Ovary (tissue), 9 donors: ENCODE results near the gene DISC1. TPM values are rescaled to one million over a fixed set of nuclear protein-coding genes. Genes with fewer than 3 reads are reported as not detected.

Experiments used
- DNase-seq, 5 donors: peaks; one replicate each; pipeline ENCODE4 v3.0.0-alpha.2; 2019 to 2020
- H3K27ac ChIP-seq, 2 donors: fragments of 200-600 bp; one replicate each; pipeline versions ENCODE4 v1.5.1 to v1.8.0; 2019 to 2022
- H3K27me3 ChIP-seq: fragments of 200-600 bp; one replicate; pipeline ENCODE4 v1.8.0; 2022
- H3K36me3 ChIP-seq: fragments of 200-600 bp; sonication (generic); one replicate; pipeline ENCODE4 v1.5.1; 2019
- H3K4me1 ChIP-seq: one replicate; pipeline ENCODE4 v1.8.1; 2013; ENCODE audit warnings: mild to moderate bottlenecking, moderate library complexity; ENCODE audit not compliant: insufficient read depth
- H3K4me3 ChIP-seq: fragments of 200-600 bp; sonication (generic); one replicate; pipeline ENCODE4 v1.5.1; 2017
- H3K9me3 ChIP-seq, 2 donors: fragments of 200-600 bp in 1 of 2; sonication (generic) in 1 of 2; one replicate each; pipeline versions ENCODE4 v1.5.1 to v1.8.1; 2013 to 2019; ENCODE audit warnings: mild to moderate bottlenecking in 1 of 2, moderate library complexity in 1 of 2
- CTCF ChIP-seq, 3 donors: fragments of 450-650 bp in 2 of 3; fragments of 200-600 bp in 1 of 3; IDR thresholded peaks; one replicate each; pipeline versions ENCODE4 v1.5.1 to v1.8.0; 2016 to 2022; ENCODE audit warnings: antibody characterized with exemption in 3 of 3, mild to moderate bottlenecking in 1 of 3
- EP300 ChIP-seq: sonication (generic); formaldehyde crosslinking; IDR thresholded peaks from one replicate; pipeline ENCODE4 v1.6.1; 2017; ENCODE audit warnings: antibody characterized with exemption
- POLR2A ChIP-seq: fragments of 450-650 bp; IDR thresholded peaks from one replicate; pipeline ENCODE4 v1.6.1; 2017; ENCODE audit warnings: antibody characterized with exemption, mild to moderate bottlenecking, moderate library complexity
- WGBS, 3 donors: extraction: QIAGEN DNeasy Blood & Tissue Kit in 1 of 3; methylation state at CpG; one replicate each; pipeline versions ENCODE4 v1.1.5 to v1.1.7; 2013 to 2017; 5-methylcytosine and 5-hydroxymethylcytosine counted together
- intact Hi-C, 4 donors: fragments of 100-400 bp; cut with DNase I; formaldehyde crosslinking; loops; one replicate each; pipeline versions ENCODE4 v1.11.0 to v1.15.1; 2022 to 2023
- polyA plus RNA-seq, 2 donors: library from polyadenylated mRNA; stranded (reverse); fragments of 200-250 nt in 1 of 2; fragments of 350-450 nt in 1 of 2; fragmentation: Illumina TruSeq in 1 of 2; extraction: RNeasy Lipid Tissue Mini Kit (QIAGEN cat#74804) in 1 of 2; gene quantifications; one replicate each; pipeline ENCODE4 v1.2.3, GENCODE V29; 2013 to 2014
- total RNA-seq, 7 donors: library from RNA; depleted of rRNA in 2 of 7; stranded (reverse); fragments of >200 nt in 2 of 7; fragmentation: NEBNext Ultra II Directional in 3 of 7; extraction: Animal tissue kit (Norgen Biotek cat#: 25700) in 3 of 7; gene quantifications; one replicate each; pipeline versions ENCODE4 v1.1.0 to v1.2.4, GENCODE V29; 2016 to 2023
- donor health status: DM: no; HTN: no; CAD: no; lungs with moderate emphysema.
- donor health status: DM: no; HTN: no; CAD: no.
- donor health status: Bipolar disorder and iron deficiency.
- donor health status: DM: yes; HTN: yes; CAD: no.
- donor health status: DM: no; HTN: no; CAD: no.
- donor health status: DM: yes; HTN: yes; CAD: no.

The DISC1 gene
- total and polyA plus RNA-seq, 9 donors = 3.0 to 24.3 (median 13.0) TPM

DNA sequence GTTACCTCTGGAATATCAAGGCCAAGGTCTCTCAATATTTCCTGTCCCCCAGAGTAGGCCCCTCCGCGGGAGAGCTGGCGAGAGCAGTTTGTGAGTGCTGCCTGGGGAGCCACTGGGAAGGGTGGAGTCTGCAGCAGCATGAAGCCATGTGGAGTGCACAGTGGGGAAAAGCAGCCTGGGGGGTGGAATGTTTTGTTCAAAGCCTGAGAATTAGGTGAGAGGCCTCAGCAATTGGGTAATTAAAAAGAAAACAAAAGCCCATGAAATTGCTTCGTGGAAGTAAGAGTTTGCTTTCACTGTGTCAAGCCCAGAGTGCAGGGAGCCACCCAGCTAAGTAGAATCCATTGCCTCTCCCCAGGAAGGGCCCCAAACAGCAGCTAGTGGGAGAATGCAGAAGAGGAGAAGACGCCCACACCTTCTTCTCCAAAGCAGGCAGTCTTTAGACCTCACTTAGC, 30.2 kb upstream of the DISC1 start:
- Histone ChIP-seq H3K36me3 (no peaks in the 10 kb centered on the region), H3K4me1 (peaks cover 2% of the 10 kb centered on the region), H3K9me3 (no peaks in the 10 kb centered on the region), H3K27ac (no peak overlapping the region), H3K27me3 (no peaks in the 10 kb centered on the region), H3K4me3 (no peak overlapping the region)
- no peak for DNase-seq
- 48 to 59% (median 53%) methylated on average over 5 of the region's 5 CpGs for WGBS, 3 donors
- no peak for TF ChIP-seq EP300
- TF ChIP-seq CTCF (IDR thresholded peaks at IDR 0.05) = no peak
- TF ChIP-seq POLR2A = no peak
- intact Hi-C loops = no loop called here

GRCh38 chr1:231597971-231598370, 28.6 kb upstream of the DISC1 start:
- no peaks in the 10 kb centered on the region for H3K27me3 ChIP-seq
- no peak for TF ChIP-seq EP300
- no peak for TF ChIP-seq CTCF (IDR thresholded peaks at IDR 0.05)
- TF ChIP-seq POLR2A = no peak
- H3K9me3 ChIP-seq = no peaks in the 10 kb centered on the region
- intact Hi-C loops = no loop called here
- no peak for DNase-seq
- no peak overlapping the region for H3K27ac ChIP-seq
- H3K4me1 ChIP-seq = peaks cover 4% of the 10 kb centered on the region
- 81 to 87% (median 85%) methylated on average over 1 of the region's 1 CpG for WGBS, 3 donors
- H3K36me3 ChIP-seq = no peaks in the 10 kb centered on the region
- H3K4me3 ChIP-seq = no peak overlapping the region

DNA sequence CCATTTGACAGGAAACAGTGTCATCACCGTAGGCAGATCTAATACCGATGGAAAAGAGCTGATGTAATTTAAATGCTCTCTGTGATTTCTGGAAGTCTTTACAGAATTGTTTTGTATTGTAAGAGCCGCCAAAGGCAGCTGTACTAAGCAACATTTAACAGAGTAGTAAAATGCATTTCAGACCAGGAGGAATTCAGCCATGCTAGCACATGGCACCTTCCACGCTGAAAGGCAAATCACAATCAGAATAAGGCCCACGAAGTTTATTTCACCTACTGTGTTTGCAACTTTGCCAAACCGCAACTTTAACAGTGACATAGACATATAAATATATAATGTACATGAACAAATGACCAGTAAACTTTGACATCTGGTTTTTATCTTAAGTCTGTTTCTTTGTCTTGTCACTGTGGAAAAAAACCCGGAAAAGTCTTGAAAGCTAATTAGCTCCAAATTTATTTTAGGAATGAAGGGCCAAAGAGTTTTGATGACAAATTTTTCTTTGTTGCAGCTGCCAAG, 26.1 kb upstream of the DISC1 start:
- no peaks in the 10 kb centered on the region for H3K9me3 ChIP-seq
- peaks cover 4% of the 10 kb centered on the region for H3K4me1 ChIP-seq
- DNase-seq = no peak
- WGBS, 3 donors = 18 to 21% (median 19%) methylated on average over 7 of the region's 7 CpGs
- TF ChIP-seq EP300 = no peak
- TF ChIP-seq POLR2A = no peak
- TF ChIP-seq CTCF (IDR thresholded peaks at IDR 0.05) = no peak
- no peaks in the 10 kb centered on the region for H3K27me3 ChIP-seq
- no peak overlapping the region for H3K27ac ChIP-seq
- H3K36me3 ChIP-seq = no peaks in the 10 kb centered on the region
- intact Hi-C loops = loop anchor here in 3 of 4 donors (5.0 to 10.0 kb wide), 2 partner anchors 243 to 246 kb away; no protein-coding TSS in a partner anchor
- H3K4me3 ChIP-seq = no peak overlapping the region

DNA sequence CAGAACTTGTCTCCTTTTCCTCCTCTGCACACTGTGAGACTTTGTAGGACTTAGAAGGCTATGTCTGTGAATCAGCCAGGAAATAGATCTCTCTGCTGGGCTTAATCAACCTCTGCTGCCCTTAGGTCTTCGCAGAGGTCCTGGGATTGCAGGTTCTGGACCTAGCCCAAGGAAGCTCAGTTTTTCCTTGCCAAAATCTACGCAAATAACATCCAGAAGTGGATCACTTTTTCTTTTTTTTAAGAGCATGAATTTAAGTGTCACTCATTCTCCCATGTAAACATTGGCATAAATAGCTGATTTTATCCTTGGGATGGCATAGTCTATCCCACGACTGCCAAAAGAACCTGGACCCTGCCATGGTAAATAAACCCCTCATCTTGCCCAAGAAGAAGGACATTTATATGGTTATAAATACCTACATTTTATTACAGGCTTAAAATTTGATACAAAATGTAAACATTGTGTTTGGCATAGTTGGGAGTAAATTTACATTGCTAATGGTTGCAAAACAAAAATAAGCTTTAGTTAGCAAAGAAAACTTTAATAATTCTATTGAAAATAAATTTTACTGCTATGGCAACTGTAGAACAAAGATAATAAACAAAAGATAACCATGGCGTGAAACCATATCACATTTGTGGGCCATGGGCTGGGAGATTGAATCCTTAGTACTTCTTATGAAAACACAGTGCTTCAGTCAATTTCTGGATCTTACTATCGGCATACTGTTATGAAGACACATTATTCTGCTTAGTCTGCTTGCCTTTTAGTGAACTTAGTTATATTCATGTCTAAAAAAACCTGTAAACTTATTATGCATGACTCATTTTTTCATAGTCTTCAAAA, 24.5 kb upstream of the DISC1 start:
- intact Hi-C loops = loop anchor here in 3 of 4 donors (5.0 to 10.0 kb wide), 2 partner anchors 245 to 247 kb away; no protein-coding TSS in a partner anchor

DNA sequence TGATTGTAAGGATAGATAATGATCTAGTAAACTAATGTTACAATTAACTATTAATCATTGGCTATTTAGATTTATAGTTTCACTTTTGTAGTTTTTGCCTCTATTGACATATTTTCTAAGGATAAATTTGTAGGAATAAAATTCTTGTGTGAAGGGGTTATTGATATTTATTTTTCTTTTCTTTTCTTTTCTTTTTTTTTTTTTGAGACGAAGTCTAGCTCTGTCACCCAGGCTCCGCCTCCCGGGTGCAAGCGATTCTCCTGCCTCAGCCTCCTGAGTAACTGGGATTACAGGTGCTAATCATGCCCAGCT, 24.0 kb upstream of the DISC1 start:
- WGBS, 3 donors = 60 to 79% (median 74%) methylated on average over 4 of the region's 4 CpGs
- no peaks in the 10 kb centered on the region for H3K9me3 ChIP-seq
- intact Hi-C loops = loop anchor here in 3 of 4 donors (5.0 to 10.0 kb wide), 2 partner anchors 245 to 248 kb away; no protein-coding TSS in a partner anchor

More for the DNA sequence above, 24.5 kb upstream of the DISC1 start:
- H3K36me3 ChIP-seq = no peaks in the 10 kb centered on the region
- no peaks in the 10 kb centered on the region for H3K9me3 ChIP-seq
- H3K27ac ChIP-seq = no peak overlapping the region
- H3K4me3 ChIP-seq = no peak overlapping the region
- H3K27me3 ChIP-seq = no peaks in the 10 kb centered on the region
- 19 to 34% (median 29%) methylated on average over 5 of the region's 5 CpGs for WGBS, 3 donors
- DNase-seq = no peak
- no peak for TF ChIP-seq EP300
- H3K4me1 ChIP-seq = peaks cover 4% of the 10 kb centered on the region

More for the DNA sequence above, 24.0 kb upstream of the DISC1 start:
- Histone ChIP-seq H3K27ac (no peak overlapping the region), H3K36me3 (no peaks in the 10 kb centered on the region), H3K4me1 (peaks cover 4% of the 10 kb centered on the region), H3K27me3 (no peaks in the 10 kb centered on the region), H3K4me3 (no peak overlapping the region)
- DNase-seq = no peak
- TF ChIP-seq EP300 (no peak), POLR2A (no peak), CTCF (IDR thresholded peaks at IDR 0.05) (no peak)
